Mucosa of descending colon (tissue), 3 donors: ENCODE results near the gene GRB14. TPM values are rescaled to one million over a fixed set of nuclear protein-coding genes. Genes with fewer than 3 reads are reported as not detected.
A peak's percentile ranks its signal among the peaks of the same experiment; 100 is the strongest.

Source experiments
- ATAC-seq: fragments of 200-7000 bp; cut with Tn5 transposase; one replicate; pipeline ENCODE4 v1.9.1; 2020; ENCODE audit warnings: mild to moderate bottlenecking, moderate library complexity
- DNase-seq, 3 donors: peaks; one replicate each; pipeline ENCODE4 v3.0.0-alpha.2; 2020
- H3K36me3 ChIP-seq: fragments of 200-600 bp; one replicate; pipeline ENCODE4 v1.8.0; 2021; ENCODE audit warnings: low read depth, mild to moderate bottlenecking
- H3K4me1 ChIP-seq: fragments of 200-600 bp; one replicate; pipeline ENCODE4 v1.8.0; 2021; ENCODE audit warnings: low read depth, mild to moderate bottlenecking
- H3K4me3 ChIP-seq: fragments of 200-600 bp; one replicate; pipeline ENCODE4 v1.8.0; 2021; ENCODE audit warnings: mild to moderate bottlenecking
- H3K9me3 ChIP-seq: fragments of 200-600 bp; one replicate; pipeline ENCODE4 v1.8.0; 2021; ENCODE audit warnings: mild to moderate bottlenecking
- CTCF ChIP-seq: fragments of 200-600 bp; IDR thresholded peaks from one replicate; pipeline ENCODE4 v1.8.0; 2022; ENCODE audit warnings: antibody characterized with exemption, mild to moderate bottlenecking
- intact Hi-C, 2 donors: fragments of 100-400 bp; cut with DNase I in 1 of 2; cut with micrococcal nuclease in 1 of 2; formaldehyde crosslinking; loops; one replicate each; pipeline versions ENCODE4 v1.11.0 to v1.11.1; 2022; cut with DNase I, micrococcal nuclease
- long read RNA-seq, 2 donors: library from polyadenylated mRNA; unstranded; transcript quantifications; one replicate each; pipeline ENCODE4 v2.0.0, GENCODE V29; 2019 to 2021
- total RNA-seq, 3 donors: library from RNA; stranded (reverse); fragmentation: NEBNext Ultra II Directional in 2 of 3; extraction: Animal tissue kit (Norgen Biotek cat#: 25700) in 2 of 3; gene quantifications; one replicate each; pipeline versions ENCODE4 v1.2.1 to v1.2.4, GENCODE V29; 2021 to 2023
- donor health status: DM: no; HTN: no; CAD: no; lungs with moderate emphysema.
- donor health status: DM: no; HTN: no; CAD: no.
- donor health status: DM: no; HTN: yes; CAD: no.

The GRB14 gene
- 1 to 10 TPM in 2 of 3 donors, under 1 TPM in 1; 0.77 to 3.4 (median 1.5) TPM for total RNA-seq
- long read RNA-seq, donor 1, partial matches to known transcripts = 1 of 4 reads
- long read RNA-seq, donor 1, other reads (novel, unspliced or antisense) = 2 of 4 reads
- long read RNA-seq, donor 2, partial matches to known transcripts = 0 of 1 reads
- long read RNA-seq, donor 2, other reads (novel, unspliced or antisense) = 1 of 1 reads

- H3K4me1 ChIP-seq = peaks cover 5% of the 10 kb centered on the region
- intact Hi-C loops = no loop called here
- peak within 1 kb of the TSS; percentile 32 for H3K4me3 ChIP-seq
- peak; percentile 46 to 69 (median 55) for DNase-seq
- H3K9me3 ChIP-seq = no peaks in the 10 kb centered on the region
- ATAC-seq = peak; percentile 76
- no peaks in the 10 kb centered on the region for H3K36me3 ChIP-seq
- no peak for TF ChIP-seq CTCF
These were observed at the start of gene GRB14 for GRCh38 chr2:164620873-164621763. Gene GRB14 (minus strand): TSS chr2:164621482. CDS start chr2:164621309, 173 bp downstream.

- no peaks in the 10 kb centered on the region for H3K4me1 ChIP-seq
- TF ChIP-seq CTCF = no peak
- no peak overlapping the region for H3K4me3 ChIP-seq
- no peaks in the 10 kb centered on the region for H3K36me3 ChIP-seq
- intact Hi-C loops = no loop called here
- no peak for ATAC-seq
- no peak for DNase-seq
- H3K9me3 ChIP-seq = no peaks in the 10 kb centered on the region
These were observed 48.0 kb upstream of the GRB14 start for GRCh38 chr2:164669291-164669690.

GRCh38 chr2:164667566-164667965 is 46.3 kb upstream of the GRB14 start:
- intact Hi-C loops = no loop called here
- no peak for ATAC-seq
- no peak for TF ChIP-seq CTCF
- Histone ChIP-seq H3K36me3 (no peaks in the 10 kb centered on the region), H3K4me3 (no peak overlapping the region), H3K4me1 (no peaks in the 10 kb centered on the region), H3K9me3 (no peaks in the 10 kb centered on the region)
- DNase-seq = no peak

GRCh38 chr2:164664070-164664469 is 42.8 kb upstream of the GRB14 start:
- ATAC-seq = no peak
- Histone ChIP-seq H3K36me3 (no peaks in the 10 kb centered on the region), H3K9me3 (no peaks in the 10 kb centered on the region), H3K4me1 (no peaks in the 10 kb centered on the region), H3K4me3 (no peak overlapping the region)
- intact Hi-C loops = no loop called here
- TF ChIP-seq CTCF = no peak
- DNase-seq = no peak

- DNase-seq (no peak), ATAC-seq (no peak)
- TF ChIP-seq CTCF = no peak
- intact Hi-C loops = no loop called here
- H3K4me3 ChIP-seq = no peak overlapping the region
- H3K9me3 ChIP-seq = no peaks in the 10 kb centered on the region
- no peaks in the 10 kb centered on the region for H3K4me1 ChIP-seq
- H3K36me3 ChIP-seq = no peaks in the 10 kb centered on the region
These were observed 41.8 kb upstream of the GRB14 start for GRCh38 chr2:164662868-164663631.
